Panc1 (cell line): ENCODE results near the gene SCNN1B. TPM values are rescaled to one million over a fixed set of nuclear protein-coding genes. Genes with fewer than 3 reads are reported as not detected.

Experiments used
- ATAC-seq: fragments of 200-7000 bp; cut with Tn5 transposase; 2 replicates; pipeline ENCODE4 v1.9.1; 2020; ENCODE audit warnings: mild to moderate bottlenecking, moderate library complexity
- BruUV-seq: library from RNA; stranded (reverse); fragments of 400-500 nt; replicated peaks from 2 replicates; lab custom pipeline; 2021; lab: Mats Ljungman, UMichigan
- CTCF ChIA-PET: fragments of 300-600 bp; sonication (Branson Sonifier 250); formaldehyde crosslinking; loops from one replicate; lab custom pipeline; 2022; ENCODE audit warnings: antibody characterized with exemption; lab: Charles Lee
- POLR2A ChIA-PET: fragments of 300-600 bp; sonication (Branson Sonifier 250); formaldehyde crosslinking; loops from one replicate; lab custom pipeline; 2022; ENCODE audit warnings: antibody characterized with exemption; lab: Charles Lee
- DNase-seq: peaks from one replicate; pipeline ENCODE4 v3.0.0-alpha.2; 2010; ENCODE audit warnings: low read depth, low spot score
- H3K27ac ChIP-seq: 2 replicates; pipeline ENCODE4 v1.5.1; 2011; ENCODE audit warnings: mild to moderate bottlenecking, low read length, inconsistent platforms
- H3K27me3 ChIP-seq: fragments of 200-500 bp; sonication (Bioruptor generic); 2 replicates; pipeline ENCODE4 v1.6.0; 2014; ENCODE audit warnings: low read length, inconsistent platforms; ENCODE audit not compliant: control insufficient read depth, insufficient read depth
- H3K36me3 ChIP-seq: fragments of 200-500 bp; sonication (Bioruptor generic); 2 replicates; pipeline ENCODE4 v1.5.1; 2014; ENCODE audit warnings: inconsistent platforms, mild to moderate bottlenecking, low read length, moderate library complexity; ENCODE audit not compliant: control insufficient read depth, insufficient read depth
- H3K4me1 ChIP-seq: 2 replicates; pipeline ENCODE4 v1.5.1; 2011; ENCODE audit warnings: inconsistent platforms, mild to moderate bottlenecking, low read length, moderate library complexity; ENCODE audit not compliant: control insufficient read depth, insufficient read depth
- H3K4me3 ChIP-seq, 2 experiments: 2 replicates each; pipeline ENCODE4 v1.5.1; 2011 to 2012; ENCODE audit warnings: low read depth in 2 of 2, low read length in 2 of 2, mild to moderate bottlenecking in 2 of 2, inconsistent platforms in 1 of 2, moderate library complexity in 1 of 2
- H3K9me3 ChIP-seq: fragments of 200-500 bp; sonication (Bioruptor generic); 2 replicates; pipeline ENCODE4 v1.5.1; 2014; ENCODE audit warnings: low read depth, mild to moderate bottlenecking, inconsistent platforms, low read length, moderate library complexity; ENCODE audit not compliant: control insufficient read depth, insufficient read depth
- CTCF ChIP-seq: fragments of 450-650 bp; IDR thresholded peaks from 2 replicates; pipeline ENCODE4 v1.5.1; 2017; ENCODE audit warnings: mild to moderate bottlenecking
- POLR2AphosphoS5 ChIP-seq: IDR thresholded peaks from 2 replicates; pipeline ENCODE4 v1.6.1; 2012; ENCODE audit warnings: mild to moderate bottlenecking, low read depth, low read length, moderate library complexity
- REST ChIP-seq, 2 experiments: IDR thresholded peaks; 2 replicates each; pipeline ENCODE4 v1.6.1; 2011 to 2012; ENCODE audit warnings: low read depth in 2 of 2, control low read depth in 1 of 2, low read length in 1 of 2, mild to moderate bottlenecking in 1 of 2, moderate library complexity in 1 of 2; ENCODE audit not compliant: insufficient read depth in 1 of 2
- SIN3A ChIP-seq: IDR thresholded peaks from 2 replicates; pipeline ENCODE4 v1.6.1; 2012; ENCODE audit warnings: low read depth, mild to moderate bottlenecking, low read length, moderate library complexity, borderline replicate concordance; ENCODE audit not compliant: insufficient read depth
- TCF7L2 ChIP-seq: IDR thresholded peaks from 2 replicates; pipeline ENCODE4 v1.6.1; 2011; ENCODE audit warnings: mild to moderate bottlenecking, low read depth, low read length, inconsistent platforms
- in situ Hi-C: cut with HindIII; loops from 2 replicates; pipeline ENCODE4 v1.10.0; 2016; ENCODE audit warnings: low sequenced_read_pairs, low pct_unique_long_range_greater_than_20kb
- intact Hi-C: fragments of 100-400 bp; cut with micrococcal nuclease; formaldehyde crosslinking; loops from one replicate; pipeline ENCODE4 v1.10.0; 2022; ENCODE audit not compliant: unreplicated experiment
- total RNA-seq: library from RNA; stranded (reverse); gene quantifications from one replicate; pipeline ENCODE4 v1.2.1, GENCODE V29; 2021; ENCODE audit not compliant: unreplicated experiment

The SCNN1B gene
- total RNA-seq, 1 experiment from 2014 or later = 10.7 TPM

GRCh38 chr16:23408823-23409298, 106.8 kb downstream of the SCNN1B start:
- Histone ChIP-seq H3K4me1 (peaks cover 33% of the 10 kb centered on the region), H3K27me3 (no peaks in the 10 kb centered on the region), H3K4me3 (no peak overlapping the region), H3K27ac (peak overlapping the region; percentile 73; the same call in 1 of the 2 replicates), H3K36me3 (peaks cover 6% of the 10 kb centered on the region), H3K9me3 (no peaks in the 10 kb centered on the region)
- ChIA-PET CTCF (interaction anchor here (0.6 to 0.7 kb wide), 4 partner anchors 14 to 323 kb away, joined by 3 to 7 read pairs (median 4); no protein-coding TSS in a partner anchor), POLR2A (interaction anchor here (0.6 kb wide), 1 partner anchor 95 kb away, joined by 3 read pairs; no protein-coding TSS in a partner anchor)
- BruUV-seq = no TSS peak
- DNase-seq = no peak
- intact Hi-C loops (no loop called here), in situ Hi-C loops (no loop called here)
- ATAC-seq = peak; percentile 73; the same call in 1 of the 2 replicates
- TF ChIP-seq CTCF = no peak
- TF ChIP-seq POLR2AphosphoS5 = no peak
- TF ChIP-seq TCF7L2 = no peak
- TF ChIP-seq REST (IDR thresholded peaks at IDR 0.05; ENCODE audit: insufficient read depth in 1 of 2, low read depth in 2 of 2, low read length in 1 of 2) = no peak
- no peak for TF ChIP-seq SIN3A

- H3K27ac ChIP-seq = peak overlapping the region; percentile 73
- H3K27me3 ChIP-seq = no peaks in the 10 kb centered on the region
- in situ Hi-C loops (no loop called here), intact Hi-C loops (no loop called here)
- BruUV-seq = no TSS peak
- TF ChIP-seq REST (IDR thresholded peaks at IDR 0.05; ENCODE audit: insufficient read depth in 1 of 2, low read depth in 2 of 2, low read length in 1 of 2) = no peak
- no peak for TF ChIP-seq TCF7L2
- no peak for TF ChIP-seq POLR2AphosphoS5
- no peak for TF ChIP-seq CTCF
- TF ChIP-seq SIN3A = no peak
- ChIA-PET CTCF (interaction anchor here (0.6 kb wide), 1 partner anchor 14 kb away, joined by 5 read pairs; no protein-coding TSS in a partner anchor), POLR2A (no interaction called here)
- H3K36me3 ChIP-seq = peaks cover 6% of the 10 kb centered on the region
- no peak for ATAC-seq
- no peak overlapping the region for H3K4me3 ChIP-seq
- H3K9me3 ChIP-seq = no peaks in the 10 kb centered on the region
- DNase-seq = no peak
- peaks cover 31% of the 10 kb centered on the region for H3K4me1 ChIP-seq
These were observed 107.4 kb downstream of the SCNN1B start for GRCh38 chr16:23409522-23409921.
